Mammary epithelial cell (primary cell): Measurements from ENCODE around the gene ARHGAP26.

Experiments used
- CTCF ChIP-seq, 2 donors: IDR thresholded peaks in 1 of 2; conservative IDR thresholded peaks in 1 of 2; 2 replicates each; pipeline ENCODE4 v1.5.1; 2011 to 2012; ENCODE audit warnings: inconsistent platforms in 2 of 2, low read length in 2 of 2, mild to moderate bottlenecking in 2 of 2, control low read depth in 1 of 2, low read depth in 1 of 2; ENCODE audit not compliant: insufficient read depth in 1 of 2; ENCODE audit errors: extremely low read depth in 1 of 2
- EZH2 ChIP-seq: IDR thresholded peaks from 2 replicates; pipeline ENCODE4 v1.6.1; 2012; ENCODE audit warnings: low read length, inconsistent platforms, borderline replicate concordance

GRCh38 chr5:143151056-143151700 lies 381.0 kb downstream of the ARHGAP26 start:
- TF ChIP-seq CTCF (conservative IDR thresholded peaks at IDR 0.05 in 1 of 2, IDR thresholded peaks at IDR 0.05 in 1 of 2; ENCODE audit: extremely low read depth in 1 of 2, insufficient read depth in 1 of 2, low read depth in 1 of 2, low read length in 2 of 2) (no peak), EZH2 (no peak)
